Neural progenitor cell (in vitro differentiated cells): Measurements from ENCODE around the gene AGBL4. TPM values are rescaled to one million over a fixed set of nuclear protein-coding genes. Genes with fewer than 3 reads are reported as not detected.

Experiments
- DNase-seq: peaks from one replicate; pipeline ENCODE4 v3.0.0-alpha.2; 2016; ENCODE audit warnings: low spot score
- H2AFZ ChIP-seq: fragments of 200-600 bp; sonication (generic); replicated peaks from 2 replicates; pipeline ENCODE4 v1.6.1; 2016; ENCODE audit warnings: antibody characterized with exemption
- H3F3A ChIP-seq: fragments of 200-600 bp; sonication (generic); 2 replicates; pipeline ENCODE4 v1.6.1; 2016; ENCODE audit warnings: antibody characterized with exemption, low read depth
- H3K27ac ChIP-seq: fragments of 200-600 bp; sonication (generic); 2 replicates; pipeline ENCODE4 v1.5.1; 2016; ENCODE audit warnings: mild to moderate bottlenecking
- H3K27me3 ChIP-seq: fragments of 200-600 bp; sonication (generic); 2 replicates; pipeline ENCODE4 v1.6.1; 2016; ENCODE audit warnings: mild to moderate bottlenecking, moderate library complexity
- H3K36me3 ChIP-seq: fragments of 200-600 bp; sonication (generic); 2 replicates; pipeline ENCODE4 v1.5.1; 2016
- H3K4me1 ChIP-seq: fragments of 200-600 bp; sonication (generic); 2 replicates; pipeline ENCODE4 v1.6.1; 2016; ENCODE audit warnings: mixed run types
- H3K4me2 ChIP-seq: fragments of 200-600 bp; sonication (generic); 2 replicates; pipeline ENCODE4 v1.6.1; 2016
- H3K4me3 ChIP-seq: fragments of 200-600 bp; sonication (generic); 2 replicates; pipeline ENCODE4 v1.5.1; 2016
- H3K79me2 ChIP-seq: fragments of 200-600 bp; sonication (generic); 2 replicates; pipeline ENCODE4 v1.6.1; 2016; ENCODE audit warnings: low read depth
- H3K9ac ChIP-seq: fragments of 200-600 bp; sonication (generic); 2 replicates; pipeline ENCODE4 v1.6.1; 2016
- H3K9me3 ChIP-seq: fragments of 200-600 bp; sonication (generic); 2 replicates; pipeline ENCODE4 v1.5.1; 2016; ENCODE audit warnings: low read depth
- H4K20me1 ChIP-seq: fragments of 200-600 bp; sonication (generic); 2 replicates; pipeline ENCODE4 v1.6.1; 2016; ENCODE audit warnings: low read depth
- H3K27ac Mint-ChIP-seq: 3 replicates; pipeline ENCODE4 v1.8.0; 2021; ENCODE audit warnings: mixed read lengths
- H3K27me3 Mint-ChIP-seq: 2 replicates; pipeline ENCODE4 v1.8.0; 2022; ENCODE audit warnings: low read depth, mild to moderate bottlenecking, inconsistent platforms, moderate library complexity, mixed read lengths; ENCODE audit not compliant: insufficient read depth
- H3K36me3 Mint-ChIP-seq: 3 replicates; pipeline ENCODE4 v1.8.0; 2021; ENCODE audit warnings: mixed read lengths
- H3K4me1 Mint-ChIP-seq: 3 replicates; pipeline ENCODE4 v1.8.0; 2021; ENCODE audit warnings: mixed read lengths
- H3K4me3 Mint-ChIP-seq: 3 replicates; pipeline ENCODE4 v1.8.0; 2021; ENCODE audit warnings: mild to moderate bottlenecking, moderate library complexity, mixed read lengths
- H3K9me3 Mint-ChIP-seq: 3 replicates; pipeline ENCODE4 v1.8.0; 2020; ENCODE audit warnings: mixed read lengths
- EZH2 ChIP-seq: fragments of 200-600 bp; sonication (generic); IDR thresholded peaks from 2 replicates; pipeline ENCODE4 v1.6.1; 2017; ENCODE audit warnings: antibody characterized with exemption, mild to moderate bottlenecking, moderate library complexity
- EZH2phosphoT487 ChIP-seq: fragments of 200-600 bp; sonication (generic); IDR thresholded peaks from 2 replicates; pipeline ENCODE4 v1.6.1; 2017; ENCODE audit warnings: antibody characterized with exemption
- total RNA-seq: library from RNA; depleted of rRNA; stranded (reverse); fragments of >200 nt; gene quantifications from 2 replicates; pipeline ENCODE4 v1.2.3, GENCODE V29; 2015; ENCODE audit warnings: low replicate concordance
- TF ChIP-seq, protein P1 (sequence below): fragments of 200-600 bp; sonication (generic); IDR thresholded peaks from 2 replicates; pipeline ENCODE4 v1.5.1; 2017; ENCODE audit warnings: antibody characterized with exemption, mild to moderate bottlenecking

The AGBL4 gene
- total RNA-seq, 1 donor from 2014 or later: 1.5 TPM

DNA sequence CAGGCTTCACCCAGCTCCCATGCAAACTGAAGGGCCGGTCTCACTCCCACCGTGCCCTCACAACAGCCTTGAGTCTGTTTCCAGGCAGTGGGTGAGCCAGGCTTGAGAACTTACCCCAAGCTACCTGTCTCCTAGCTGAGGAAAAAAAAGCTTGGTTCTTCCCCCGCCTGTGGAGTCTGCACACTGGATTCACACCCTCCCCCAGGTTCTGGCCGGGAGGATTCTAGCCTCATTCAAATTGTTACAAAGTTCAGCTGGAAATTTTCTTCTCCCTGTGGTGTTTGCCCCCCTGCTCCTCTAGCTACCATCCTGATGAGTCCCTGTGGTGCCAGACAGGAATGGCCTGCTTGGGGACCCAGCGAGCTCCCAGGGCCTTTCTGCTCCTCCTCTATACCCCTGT lies 471.7 kb downstream of the AGBL4 start:
- H3K79me2 ChIP-seq: no peaks in the 10 kb centered on the region
- H3K4me1 Mint-ChIP-seq: no peaks in the 10 kb centered on the region
- H3K27me3 Mint-ChIP-seq: no peaks in the 10 kb centered on the region
- no peak overlapping the region for H3K27ac Mint-ChIP-seq
- no peaks in the 10 kb centered on the region for H3K36me3 ChIP-seq
- no peak overlapping the region for H3K4me3 Mint-ChIP-seq
- no peaks in the 10 kb centered on the region for H3F3A ChIP-seq
- H4K20me1 ChIP-seq: no peaks in the 10 kb centered on the region
- H3K9me3 ChIP-seq: peaks cover 26% of the 10 kb centered on the region
- TF ChIP-seq EZH2phosphoT487: no peak
- TF ChIP-seq, protein P1, sequence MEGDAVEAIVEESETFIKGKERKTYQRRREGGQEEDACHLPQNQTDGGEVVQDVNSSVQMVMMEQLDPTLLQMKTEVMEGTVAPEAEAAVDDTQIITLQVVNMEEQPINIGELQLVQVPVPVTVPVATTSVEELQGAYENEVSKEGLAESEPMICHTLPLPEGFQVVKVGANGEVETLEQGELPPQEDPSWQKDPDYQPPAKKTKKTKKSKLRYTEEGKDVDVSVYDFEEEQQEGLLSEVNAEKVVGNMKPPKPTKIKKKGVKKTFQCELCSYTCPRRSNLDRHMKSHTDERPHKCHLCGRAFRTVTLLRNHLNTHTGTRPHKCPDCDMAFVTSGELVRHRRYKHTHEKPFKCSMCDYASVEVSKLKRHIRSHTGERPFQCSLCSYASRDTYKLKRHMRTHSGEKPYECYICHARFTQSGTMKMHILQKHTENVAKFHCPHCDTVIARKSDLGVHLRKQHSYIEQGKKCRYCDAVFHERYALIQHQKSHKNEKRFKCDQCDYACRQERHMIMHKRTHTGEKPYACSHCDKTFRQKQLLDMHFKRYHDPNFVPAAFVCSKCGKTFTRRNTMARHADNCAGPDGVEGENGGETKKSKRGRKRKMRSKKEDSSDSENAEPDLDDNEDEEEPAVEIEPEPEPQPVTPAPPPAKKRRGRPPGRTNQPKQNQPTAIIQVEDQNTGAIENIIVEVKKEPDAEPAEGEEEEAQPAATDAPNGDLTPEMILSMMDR: no peak
- no peak for TF ChIP-seq EZH2
- no peak overlapping the region for H3K9ac ChIP-seq
- no peak overlapping the region for H2AFZ ChIP-seq
- H3K4me1 ChIP-seq: no peaks in the 10 kb centered on the region
- H3K36me3 Mint-ChIP-seq: no peaks in the 10 kb centered on the region
- no peak for DNase-seq
- H3K4me3 ChIP-seq: no peak overlapping the region
- no peak overlapping the region for H3K4me2 ChIP-seq
- H3K27ac ChIP-seq: no peak overlapping the region
- H3K9me3 Mint-ChIP-seq: peaks cover 47% of the 10 kb centered on the region
- H3K27me3 ChIP-seq: no peaks in the 10 kb centered on the region

DNA sequence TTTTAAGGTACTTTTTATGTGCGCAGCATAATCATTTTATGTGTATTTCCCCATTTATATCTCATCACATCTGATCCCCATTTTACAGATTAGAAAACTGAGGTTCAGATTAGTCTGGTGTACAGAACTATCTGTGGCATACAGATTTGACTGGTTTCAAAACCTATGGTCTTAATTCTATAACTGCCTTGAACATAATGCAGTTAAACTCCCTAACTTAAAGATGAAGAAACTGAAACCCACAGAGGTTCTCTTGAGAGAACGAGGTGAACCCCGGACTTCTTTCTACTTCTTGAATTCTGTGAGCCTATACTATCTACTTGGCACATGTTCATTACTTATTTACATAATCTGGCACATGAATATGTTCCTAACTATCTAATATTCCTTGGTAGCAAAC lies 479.1 kb downstream of the AGBL4 start:
- Histone ChIP-seq H3K4me3 (no peak overlapping the region), H3K79me2 (no peaks in the 10 kb centered on the region), H3K9ac (no peak overlapping the region), H3K9me3 (peaks cover 9% of the 10 kb centered on the region), H3K4me2 (no peak overlapping the region), H4K20me1 (no peaks in the 10 kb centered on the region), H3K4me1 (no peaks in the 10 kb centered on the region), H3K36me3 (no peaks in the 10 kb centered on the region), H3F3A (no peaks in the 10 kb centered on the region), H2AFZ (no peak overlapping the region), H3K27ac (no peak overlapping the region), H3K27me3 (no peaks in the 10 kb centered on the region)
- Mint-ChIP-seq H3K27me3 (no peaks in the 10 kb centered on the region), H3K27ac (no peak overlapping the region), H3K9me3 (peaks cover 20% of the 10 kb centered on the region), H3K4me3 (no peak overlapping the region), H3K4me1 (no peaks in the 10 kb centered on the region), H3K36me3 (no peaks in the 10 kb centered on the region)
- no peak for DNase-seq
- no peak for TF ChIP-seq EZH2phosphoT487
- TF ChIP-seq, protein P1: no peak
- no peak for TF ChIP-seq EZH2

DNA sequence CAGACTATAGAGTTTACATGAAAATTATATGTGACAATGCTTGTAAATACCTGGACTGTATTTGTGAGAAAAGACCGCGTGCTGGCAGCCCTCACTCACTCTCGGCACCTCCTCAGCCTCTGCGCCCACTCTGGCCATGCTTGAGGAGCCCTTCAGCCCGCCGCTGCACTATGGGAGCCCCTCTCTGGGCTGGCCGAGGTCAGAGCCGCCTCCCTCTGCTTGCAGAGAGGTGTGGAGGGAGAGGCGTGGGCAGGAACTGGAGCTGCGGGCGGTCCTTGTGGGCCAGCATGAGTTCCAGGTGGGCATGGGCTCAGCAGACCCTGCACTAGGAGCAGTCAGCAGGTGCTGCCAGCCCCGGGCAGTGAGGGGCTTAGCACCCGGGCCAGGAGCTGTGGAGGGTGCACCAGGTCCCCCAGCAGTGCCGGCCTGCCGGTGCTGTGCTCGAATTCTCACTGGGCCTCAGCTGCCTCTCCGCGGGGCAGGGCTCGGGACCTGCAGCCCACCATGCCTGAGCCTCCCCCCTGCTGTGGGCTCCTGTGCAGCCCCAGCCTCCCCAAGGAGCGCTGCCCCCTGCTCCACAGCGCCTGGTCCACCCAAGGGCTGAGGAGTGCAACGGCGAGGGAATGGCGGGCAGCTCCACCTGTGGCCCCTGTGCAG lies 482.5 kb downstream of the AGBL4 start:
- Histone ChIP-seq H3K4me1 (no peaks in the 10 kb centered on the region), H4K20me1 (no peaks in the 10 kb centered on the region), H3K9ac (no peak overlapping the region), H3K27me3 (no peaks in the 10 kb centered on the region), H3K36me3 (no peaks in the 10 kb centered on the region), H3K4me3 (no peak overlapping the region), H3K79me2 (no peaks in the 10 kb centered on the region), H2AFZ (no peak overlapping the region), H3K4me2 (no peak overlapping the region), H3K9me3 (peaks cover 10% of the 10 kb centered on the region), H3K27ac (no peak overlapping the region), H3F3A (no peaks in the 10 kb centered on the region)
- no peaks in the 10 kb centered on the region for H3K36me3 Mint-ChIP-seq
- peaks cover 20% of the 10 kb centered on the region for H3K9me3 Mint-ChIP-seq
- DNase-seq: no peak
- no peaks in the 10 kb centered on the region for H3K4me1 Mint-ChIP-seq
- H3K27me3 Mint-ChIP-seq: peaks cover 2% of the 10 kb centered on the region
- H3K27ac Mint-ChIP-seq: no peak overlapping the region
- TF ChIP-seq, protein P1: no peak
- TF ChIP-seq EZH2phosphoT487: no peak
- no peak for TF ChIP-seq EZH2
- H3K4me3 Mint-ChIP-seq: no peak overlapping the region
